Liver (tissue), 3 donors: ENCODE measurements around the gene CNDP2.
"Not testable (repeated sequence)": the region's sequence is repeated elsewhere in the genome, so short reads cannot be mapped to it uniquely, and the experiment has no call there.

Experiments used
- CTCF ChIP-seq: fragments of 150-350 bp; IDR thresholded peaks from 2 replicates; pipeline ENCODE4 v1.5.1; 2017; ENCODE audit warnings: improper control_type of control experiment, low read depth, low read length; ENCODE audit not compliant: missing input control
- TAF1 ChIP-seq: conservative IDR thresholded peaks from 2 replicates; pipeline ENCODE4 v1.6.1; 2016; ENCODE audit warnings: antibody characterized with exemption, mild to moderate bottlenecking
- ZBTB33 ChIP-seq: IDR thresholded peaks from 2 replicates; pipeline ENCODE4 v1.6.1; 2016; ENCODE audit warnings: antibody characterized with exemption
- TF ChIP-seq, protein P1 (sequence below): IDR thresholded peaks from 2 replicates; pipeline ENCODE4 v1.6.1; 2016; ENCODE audit warnings: antibody characterized with exemption
- donor health status: healthy.
- donor health status: healthy.

DNA sequence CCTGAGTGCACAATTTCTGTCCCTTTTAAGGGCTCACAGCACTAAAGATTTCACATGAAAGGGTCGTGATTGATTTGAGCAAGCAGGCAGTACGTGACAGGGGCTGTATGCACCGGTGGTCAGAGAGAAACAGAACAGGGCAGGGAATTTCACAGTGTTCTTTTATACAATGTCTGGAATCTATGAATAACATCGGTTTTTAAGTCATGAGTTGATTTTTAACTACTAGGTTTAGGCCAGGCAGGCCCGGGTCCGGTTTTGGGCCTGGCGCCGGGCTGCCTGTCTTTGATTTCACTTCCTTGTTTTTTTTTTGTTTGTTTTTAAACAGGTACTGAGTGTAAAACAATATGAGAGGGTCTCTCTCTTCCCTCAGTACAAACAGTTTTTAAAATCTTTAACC lies 4.6 kb downstream of the CNDP2 start:
- TF ChIP-seq CTCF, TAF1, ZBTB33: not testable (repeated sequence)
- TF ChIP-seq, protein P1, sequence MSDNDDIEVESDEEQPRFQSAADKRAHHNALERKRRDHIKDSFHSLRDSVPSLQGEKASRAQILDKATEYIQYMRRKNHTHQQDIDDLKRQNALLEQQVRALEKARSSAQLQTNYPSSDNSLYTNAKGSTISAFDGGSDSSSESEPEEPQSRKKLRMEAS = not testable (repeated sequence)
